Heart left ventricle (tissue), 16 donors: ENCODE results near the gene ZDHHC11B. TPM values are rescaled to one million over a fixed set of nuclear protein-coding genes. Genes with fewer than 3 reads are reported as not detected.

ENCODE experiments used
- ATAC-seq, 4 donors: fragments of 200-7000 bp; cut with Tn5 transposase; one replicate each; pipeline ENCODE4 v1.9.1; 2020 to 2022; ENCODE audit warnings: moderate library complexity in 4 of 4, mild to moderate bottlenecking in 3 of 4, moderate number of reproducible peaks in 1 of 4
- DNase-seq, 5 donors: peaks; one replicate each; pipeline ENCODE4 v3.0.0-alpha.2; 2020
- H3K27ac ChIP-seq, 12 donors: fragments of 200-600 bp; sonication (generic) in 4 of 12; one replicate each; pipeline versions ENCODE4 v1.5.0 to v1.8.0; 2016 to 2022; ENCODE audit warnings: mild to moderate bottlenecking in 2 of 12
- H3K27me3 ChIP-seq, 9 donors: fragments of 200-600 bp; sonication (generic) in 2 of 9; one replicate each; pipeline versions ENCODE4 v1.5.1 to v1.8.0; 2016 to 2022; ENCODE audit warnings: mild to moderate bottlenecking in 3 of 9
- H3K36me3 ChIP-seq, 9 donors: fragments of 200-600 bp; sonication (generic) in 2 of 9; one replicate each; pipeline versions ENCODE4 v1.5.0 to v1.8.0; 2018 to 2022; ENCODE audit warnings: mild to moderate bottlenecking in 2 of 9
- H3K4me1 ChIP-seq, 12 donors: fragments of 200-600 bp; sonication (generic) in 4 of 12; one replicate each; pipeline versions ENCODE4 v1.5.0 to v1.8.0; 2016 to 2022; ENCODE audit warnings: mild to moderate bottlenecking in 3 of 12
- H3K4me3 ChIP-seq, 12 donors: fragments of 200-600 bp; sonication (generic) in 4 of 12; one replicate each; pipeline versions ENCODE4 v1.5.0 to v1.8.0; 2017 to 2022; ENCODE audit warnings: mild to moderate bottlenecking in 9 of 12, moderate library complexity in 4 of 12
- H3K9me3 ChIP-seq, 12 donors: fragments of 200-600 bp; sonication (generic) in 4 of 12; one replicate each; pipeline versions ENCODE4 v1.5.0 to v1.8.0; 2016 to 2022; ENCODE audit warnings: mild to moderate bottlenecking in 1 of 12
- CTCF ChIP-seq, 12 donors: fragments of 200-600 bp; sonication (generic) in 4 of 12; IDR thresholded peaks; one replicate each; pipeline versions ENCODE4 v1.5.0 to v1.8.0; 2018 to 2022; ENCODE audit warnings: antibody characterized with exemption in 12 of 12, mild to moderate bottlenecking in 5 of 12
- POLR2A ChIP-seq, 2 donors: fragments of 450-650 bp; IDR thresholded peaks; one replicate each; pipeline ENCODE4 v1.6.1; 2017; ENCODE audit warnings: antibody characterized with exemption in 2 of 2, mild to moderate bottlenecking in 2 of 2, moderate library complexity in 2 of 2
- WGBS, 4 donors: extraction: QIAGEN DNeasy Blood & Tissue Kit in 2 of 4; methylation state at CpG; one replicate each; pipeline versions ENCODE4 v1.1.5 to v1.1.7; 2013 to 2018; 5-methylcytosine and 5-hydroxymethylcytosine counted together
- intact Hi-C, 10 donors: fragments of 100-400 bp; cut with DNase I; formaldehyde crosslinking; loops; one replicate each; pipeline versions ENCODE4 v1.11.1 to v1.14.2; 2022
- polyA plus RNA-seq, 2 donors: library from polyadenylated mRNA; stranded (reverse); fragments of 200-250 nt; gene quantifications; one replicate each; pipeline ENCODE4 v1.2.3, GENCODE V29; 2013
- total RNA-seq, 9 donors: library from RNA; depleted of rRNA in 2 of 9; stranded (reverse); fragments of >200 nt in 2 of 9; fragmentation: NEBNext Ultra II Directional in 3 of 9; extraction: Animal tissue kit (Norgen Biotek cat#: 25700) in 3 of 9; gene quantifications; one replicate each; pipeline versions ENCODE4 v1.1.0 to v1.2.4, GENCODE V29; 2016 to 2023
- donor health status: ischemic (EF 13 %, LVEDD 7.1; RV severe dilation, severe dysfunction).
- donor health status: healthy with polysubstance abuse.
- donor health status: DM: no; HTN: yes; CAD: no.
- donor health status: DM: no; HTN: no; CAD: no.
- donor health status: ischemic (EF 25% LVEDD 6.9; RV normal size, moderate dysfunction).
- donor health status: ischemic (EF 25% LVEDD 5.7; RV mildly dilated, moderate dysfunction).
- donor health status: healthy.
- donor health status: DM: yes; HTN: yes; CAD: no.
- donor health status: ischemic (EF 35%, LVEDD 5.7; RV mildly dilated, moderate dysfunction).
- donor health status: nonischemic (EF 11% LVEDD 7.7; RV severe dilation, severe dysfunction).
- donor health status: DM: yes; HTN: yes; CAD: no.
- donor health status: PGD.
- donor health status: ischemic (EF 29% LVEDD 5.4; RV normal size, mild dysfunction).
- donor health status: nonischemic (EF 23%, LVEDD 6.1; RV moderate dilation, normal function).

ZDHHC11B gene
- total and polyA plus RNA-seq, 11 donors, result 3.0 to 26.5 (median 8.8) TPM

DNA sequence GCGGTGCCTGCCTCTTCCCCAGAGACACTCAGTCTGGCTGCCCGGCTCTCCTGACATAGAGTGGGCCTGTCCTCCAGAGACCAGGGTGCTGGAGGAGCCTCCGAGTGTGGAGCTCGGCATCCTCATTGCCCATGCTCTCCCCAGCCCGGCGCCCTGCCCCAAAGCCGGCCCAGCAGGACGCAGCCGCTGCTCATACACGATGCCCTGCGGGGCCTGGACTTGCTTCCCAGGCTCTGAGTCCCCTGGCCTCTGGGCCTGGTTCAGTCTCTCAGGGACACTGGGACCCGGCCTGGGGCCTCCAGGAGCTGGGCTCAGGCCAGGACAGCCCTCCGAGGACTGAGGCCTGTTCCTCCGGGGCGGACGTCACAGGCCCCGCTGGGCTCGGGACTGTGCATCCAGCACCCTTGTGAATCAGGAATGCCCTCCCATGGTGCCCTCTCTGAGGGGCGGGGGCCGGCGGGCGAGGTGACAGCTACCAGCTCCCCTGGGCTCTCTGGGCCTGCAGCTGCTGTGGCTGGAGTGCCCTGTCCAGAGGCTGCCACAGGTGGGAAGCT is 114.6 kb downstream of the ZDHHC11B start:
- peaks cover 12 to 46% (median 35%) of the 10 kb centered on the region in 12 donors for H3K4me1 ChIP-seq
- no peaks in the 10 kb centered on the region for H3K9me3 ChIP-seq
- DNase-seq, result peak in 4 of 5 donors; percentile 12 to 27 (median 20)
- peaks cover 0 to 12% (median 2%) of the 10 kb centered on the region in 9 donors for H3K36me3 ChIP-seq
- intact Hi-C loops, result loop anchor here in 9 of 10 donors (2.0 to 10.0 kb wide), 8 partner anchors 87 to 235 kb away; no protein-coding TSS in a partner anchor
- 77 to 91% (median 86%) methylated on average over 3 to 22 of the region's 22 CpGs for WGBS, 4 donors
- H3K4me3 ChIP-seq, result no peak overlapping the region
- H3K27ac ChIP-seq, result peak overlapping the region in 1 of 12 donors; percentile 35
- ATAC-seq, result no peak
- TF ChIP-seq POLR2A (IDR thresholded peaks at IDR 0.05) (no peak), CTCF (IDR thresholded peaks at IDR 0.05) (no peak)
- peaks cover 0 to 5% (median 0%) of the 10 kb centered on the region in 9 donors for H3K27me3 ChIP-seq

DNA sequence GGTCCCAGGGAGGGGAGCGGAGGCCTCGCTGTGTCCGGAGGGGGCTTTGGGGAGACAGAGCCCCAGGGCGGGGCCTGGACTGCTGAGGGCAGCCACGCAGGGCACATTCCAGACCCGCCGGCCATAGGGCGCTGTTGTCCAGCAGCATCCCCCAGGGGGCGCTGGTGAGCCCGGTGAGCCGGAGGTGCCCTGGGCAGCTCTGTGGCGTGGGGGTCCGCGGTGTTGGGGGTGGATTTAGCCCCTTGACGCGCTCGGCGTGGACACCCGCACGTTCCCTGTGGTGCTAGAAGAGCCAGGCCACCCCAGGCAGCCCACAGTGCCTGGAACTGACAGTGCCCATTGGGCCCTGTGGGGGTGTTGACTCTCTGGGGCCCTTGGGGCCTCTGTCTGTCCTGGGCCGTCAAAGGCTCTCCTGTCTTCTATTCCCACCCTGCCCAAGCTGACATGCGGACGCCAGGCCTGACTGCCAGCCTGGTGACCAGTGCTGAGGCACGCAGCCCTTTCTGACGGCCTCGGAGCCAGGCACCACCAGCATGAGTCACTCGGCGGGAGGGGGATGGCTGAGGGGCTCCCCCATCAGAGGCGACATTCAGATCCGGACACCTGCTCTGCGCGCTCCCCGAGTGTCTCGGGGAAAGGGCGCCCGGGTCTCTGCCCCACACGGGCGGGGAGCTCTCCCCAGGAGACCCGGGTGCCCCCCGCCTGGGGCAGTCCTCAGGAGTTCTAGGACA is 115.3 kb downstream of the ZDHHC11B start:
- peaks cover 0 to 5% (median 0%) of the 10 kb centered on the region in 9 donors for H3K27me3 ChIP-seq
- TF ChIP-seq CTCF (IDR thresholded peaks at IDR 0.05), result peak; percentile 43 to 73 (median 66)
- TF ChIP-seq POLR2A (IDR thresholded peaks at IDR 0.05), result no peak
- peak overlapping the region in 1 of 12 donors; percentile 35 for H3K27ac ChIP-seq
- H3K4me1 ChIP-seq, result peaks cover 12 to 39% (median 31%) of the 10 kb centered on the region in 12 donors
- peak in 1 of 4 donors; percentile 3 for ATAC-seq
- peaks cover 0 to 19% (median 8%) of the 10 kb centered on the region in 9 donors for H3K36me3 ChIP-seq
- DNase-seq, result peak in 4 of 5 donors; percentile 26 to 50 (median 40)
- 58 to 82% (median 69%) methylated on average over 22 to 40 of the region's 40 CpGs for WGBS, 4 donors
- intact Hi-C loops, result no loop called here
- no peaks in the 10 kb centered on the region for H3K9me3 ChIP-seq
- H3K4me3 ChIP-seq, result no peak overlapping the region

DNA sequence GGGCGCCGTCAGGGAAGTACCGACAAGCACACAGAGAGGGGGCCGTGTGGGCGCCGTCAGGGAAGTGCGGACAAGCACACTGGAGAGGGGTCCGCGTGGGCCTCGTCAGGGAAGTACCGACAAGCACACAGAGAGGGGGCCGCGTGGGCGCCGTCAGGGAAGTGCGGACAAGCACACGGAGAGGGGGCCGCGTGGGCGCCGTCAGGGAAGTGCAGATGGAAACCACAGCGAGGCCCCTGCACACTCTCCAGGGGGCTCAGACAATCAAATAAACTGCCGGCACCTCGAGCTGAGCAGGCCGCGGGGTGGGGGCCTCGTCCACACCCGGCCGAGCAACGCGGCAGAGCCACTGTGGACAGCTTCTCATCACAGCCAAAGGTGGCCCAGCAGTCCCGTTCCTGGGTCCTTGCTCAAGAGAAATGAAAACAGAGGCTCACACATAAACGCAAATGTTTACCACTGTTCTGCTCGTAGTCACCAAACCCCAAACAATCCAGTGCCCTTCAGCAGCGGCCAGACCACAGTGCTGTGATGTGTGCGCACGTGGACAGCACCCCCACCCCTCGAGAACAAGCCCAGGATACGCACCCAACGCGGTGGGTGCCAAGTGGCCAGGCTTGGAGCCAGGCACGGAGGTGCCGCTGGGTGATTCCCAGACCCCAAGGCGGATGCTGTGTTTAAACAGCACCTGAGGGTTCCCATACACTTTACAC is 116.1 kb downstream of the ZDHHC11B start:
- peaks cover 0 to 5% (median 0%) of the 10 kb centered on the region in 9 donors for H3K27me3 ChIP-seq
- no peak overlapping the region for H3K4me3 ChIP-seq
- peaks cover 9 to 31% (median 22%) of the 10 kb centered on the region in 12 donors for H3K4me1 ChIP-seq
- intact Hi-C loops, result no loop called here
- peaks cover 0 to 27% (median 16%) of the 10 kb centered on the region in 9 donors for H3K36me3 ChIP-seq
- peak overlapping the region in 1 of 12 donors; percentile 35 for H3K27ac ChIP-seq
- ATAC-seq (no peak), DNase-seq (peak in 2 of 5 donors; percentile 12 to 25)
- TF ChIP-seq POLR2A (IDR thresholded peaks at IDR 0.05), result no peak
- 81 to 88% (median 82%) methylated on average over 34 to 44 of the region's 44 CpGs for WGBS, 4 donors
- H3K9me3 ChIP-seq, result no peaks in the 10 kb centered on the region

DNA sequence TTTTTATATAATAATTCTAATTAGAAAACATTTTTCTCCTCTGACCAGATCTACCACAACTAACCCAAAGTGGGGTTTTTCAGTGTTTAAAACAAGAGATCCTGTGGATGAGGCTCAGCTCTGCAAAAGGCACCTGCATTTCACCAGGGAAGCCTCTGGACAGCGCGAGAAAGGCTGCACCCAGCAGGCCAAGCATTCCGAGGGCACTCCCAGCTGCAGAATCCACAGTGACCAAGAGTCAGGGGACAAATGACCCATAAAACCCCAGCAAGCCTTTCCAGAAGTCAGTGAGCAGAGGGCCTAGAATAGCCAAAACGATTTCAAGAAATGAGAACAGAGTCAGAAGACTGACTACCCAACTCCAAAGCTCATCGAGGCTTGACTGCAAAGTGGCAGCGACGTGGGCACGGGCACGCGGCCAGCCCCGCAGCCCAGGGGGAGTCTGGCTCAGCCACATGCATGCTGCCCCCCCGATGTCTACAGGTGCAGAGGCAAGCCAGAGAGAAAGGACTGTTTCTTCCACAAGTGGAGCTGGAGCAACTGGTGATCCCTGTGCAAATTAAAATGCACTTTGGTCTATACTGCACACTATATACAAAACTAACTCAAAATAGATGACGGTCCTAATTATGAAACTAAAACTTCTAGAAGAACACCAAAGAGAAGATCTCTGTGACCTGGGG is 117.6 kb downstream of the ZDHHC11B start:
- no peaks in the 10 kb centered on the region for H3K9me3 ChIP-seq
- DNase-seq (peak in 2 of 5 donors; percentile 9 to 11), ATAC-seq (no peak)
- peaks cover 0 to 2% (median 0%) of the 10 kb centered on the region in 9 donors for H3K27me3 ChIP-seq
- peaks cover 0 to 34% (median 16%) of the 10 kb centered on the region in 9 donors for H3K36me3 ChIP-seq
- no peak overlapping the region for H3K27ac ChIP-seq
- peaks cover 0 to 16% (median 8%) of the 10 kb centered on the region in 12 donors for H3K4me1 ChIP-seq
- no peak for TF ChIP-seq POLR2A (IDR thresholded peaks at IDR 0.05)
- TF ChIP-seq CTCF (IDR thresholded peaks at IDR 0.05), result no peak
- intact Hi-C loops, result no loop called here
- 92 to 94% (median 94%) methylated on average over 13 of the region's 13 CpGs for WGBS, 4 donors
- no peak overlapping the region for H3K4me3 ChIP-seq
